ENCODE measurements around the gene SEMA4D. TPM values are rescaled to one million over a fixed set of nuclear protein-coding genes. Genes with fewer than 3 reads are reported as not detected.

SEMA4D gene
- total RNA-seq, 2 experiments from 2014 or later, result 159 to 161 TPM

DNA sequence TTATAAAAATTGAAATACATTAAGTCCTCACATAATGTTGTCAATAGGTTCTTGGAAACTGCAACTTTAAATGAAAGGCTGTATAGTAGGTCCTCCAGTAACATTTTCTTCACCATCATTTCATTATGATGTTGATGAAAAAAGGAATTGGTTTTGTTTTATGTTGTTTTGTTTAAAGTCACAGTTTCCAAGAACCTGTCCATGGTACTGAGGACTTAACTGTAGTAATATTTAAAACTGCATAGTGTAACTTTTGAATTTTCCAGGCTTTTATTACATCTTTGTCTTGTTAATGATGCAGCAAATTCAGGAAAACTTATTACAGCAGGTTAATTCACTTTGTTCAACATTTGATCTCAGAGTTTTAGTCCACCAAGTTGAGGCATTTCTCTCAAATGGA, 168.0 kb downstream of the SEMA4D start:
- Mint-ChIP-seq H3K27me3 (no peaks in the 10 kb centered on the region), H3K4me1 (ENCODE audit: low read depth) (peaks cover 12% of the 10 kb centered on the region), H3K27ac (no peak overlapping the region), H3K9me3 (no peaks in the 10 kb centered on the region), H3K4me3 (no peak overlapping the region), H3K36me3 (peaks cover 38% of the 10 kb centered on the region)
- ChIA-PET CTCF (no interaction called here), POLR2A (no interaction called here)
- DNase-seq, result no peak
- intact Hi-C loops (cut with micrococcal nuclease), result no loop called here

DNA sequence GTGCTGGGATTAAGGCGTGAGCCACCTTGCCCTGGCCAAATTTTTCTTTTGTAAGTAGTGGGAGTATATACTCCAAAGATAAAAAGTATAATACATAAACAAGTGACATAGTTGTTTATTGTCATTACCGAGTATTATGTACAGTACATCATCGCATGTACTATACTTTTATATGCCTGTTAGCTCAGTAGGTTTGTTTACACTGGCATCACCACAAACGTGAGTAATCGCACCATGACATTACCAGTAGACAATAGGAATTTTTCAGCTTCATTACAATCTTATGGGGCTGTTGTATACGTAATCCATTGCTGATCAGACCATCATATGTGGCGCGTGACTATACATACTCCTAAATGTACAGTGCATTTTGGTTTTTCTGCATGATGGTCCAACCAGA, 169.8 kb downstream of the SEMA4D start:
- H3K27me3 Mint-ChIP-seq, result no peaks in the 10 kb centered on the region
- DNase-seq, result no peak
- intact Hi-C loops (cut with micrococcal nuclease), result no loop called here
- CTCF ChIA-PET, result interaction anchor here (0.7 kb wide), 1 partner anchor 184 kb away, joined by 6 read pairs; no protein-coding TSS in a partner anchor
- peaks cover 22% of the 10 kb centered on the region for H3K4me1 Mint-ChIP-seq (ENCODE audit: low read depth)
- no peaks in the 10 kb centered on the region for H3K9me3 Mint-ChIP-seq
- H3K27ac Mint-ChIP-seq, result no peak overlapping the region
- H3K36me3 Mint-ChIP-seq, result peaks cover 31% of the 10 kb centered on the region
- H3K4me3 Mint-ChIP-seq, result no peak overlapping the region
- POLR2A ChIA-PET, result no interaction called here

DNA sequence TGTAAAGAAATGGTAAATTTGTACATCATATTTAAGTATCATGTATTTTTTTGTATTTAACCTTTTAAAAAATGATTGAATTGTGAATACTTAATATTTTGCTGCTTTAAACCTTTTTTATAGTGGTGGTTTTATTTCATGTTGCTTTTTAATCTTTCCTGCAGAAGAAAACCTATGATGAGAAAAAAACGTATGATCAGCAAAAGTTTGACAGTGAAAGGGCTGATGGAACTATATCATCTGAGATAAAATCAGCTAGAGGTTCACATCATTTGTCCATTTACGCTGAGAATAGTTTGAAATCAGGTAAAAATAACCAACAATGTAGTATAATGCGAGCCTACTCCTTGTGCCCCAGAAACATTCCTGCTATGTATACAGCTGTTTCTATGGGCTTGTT, 172.2 kb downstream of the SEMA4D start:
- no peak overlapping the region for H3K27ac Mint-ChIP-seq
- H3K9me3 Mint-ChIP-seq, result no peaks in the 10 kb centered on the region
- CTCF ChIA-PET, result interaction anchor here (1.0 to 1.9 kb wide), 3 partner anchors 22 to 223 kb away, joined by 3 to 7 read pairs (median 4); no protein-coding TSS in a partner anchor
- no peak for DNase-seq
- POLR2A ChIA-PET, result interaction anchor here (1.5 kb wide), 1 partner anchor 14 kb away, joined by 4 read pairs; no protein-coding TSS in a partner anchor
- intact Hi-C loops (cut with micrococcal nuclease), result no loop called here
- peaks cover 45% of the 10 kb centered on the region for H3K4me1 Mint-ChIP-seq (ENCODE audit: low read depth)
- H3K36me3 Mint-ChIP-seq, result peaks cover 36% of the 10 kb centered on the region
- no peaks in the 10 kb centered on the region for H3K27me3 Mint-ChIP-seq
- H3K4me3 Mint-ChIP-seq, result no peak overlapping the region

DNA sequence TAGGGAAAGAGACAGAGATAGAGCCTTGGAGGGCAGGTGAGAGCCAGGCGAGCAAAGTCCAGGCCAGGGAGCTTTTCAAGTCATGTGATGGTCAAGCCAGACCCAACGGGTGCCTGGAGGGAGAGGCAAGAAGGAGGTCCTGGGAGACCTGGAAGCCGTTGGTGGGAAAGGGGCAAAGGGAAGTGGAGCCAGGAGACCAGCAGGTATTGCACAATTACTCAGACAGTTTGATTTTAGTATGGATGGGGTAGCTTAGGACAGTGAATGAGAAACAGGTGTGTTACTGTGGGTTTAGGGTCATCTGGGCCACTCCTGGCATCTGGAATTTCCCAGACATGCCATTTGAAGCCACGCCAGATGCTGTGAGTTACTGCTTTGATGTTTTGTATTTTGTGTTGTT, 174.5 kb downstream of the SEMA4D start:
- DNase-seq, result no peak
- H3K27ac Mint-ChIP-seq, result peak overlapping the region; percentile 43
- ChIA-PET CTCF (interaction anchor here (0.8 to 1.8 kb wide), 3 partner anchors 12 to 225 kb away, joined by 3 to 6 read pairs (median 3); no protein-coding TSS in a partner anchor), POLR2A (interaction anchor here (1.1 kb wide), 1 partner anchor 12 kb away, joined by 5 read pairs; no protein-coding TSS in a partner anchor)
- H3K4me1 Mint-ChIP-seq (ENCODE audit: low read depth), result peaks cover 59% of the 10 kb centered on the region
- H3K27me3 Mint-ChIP-seq, result no peaks in the 10 kb centered on the region
- intact Hi-C loops (cut with micrococcal nuclease), result no loop called here
- no peak overlapping the region for H3K4me3 Mint-ChIP-seq
- H3K9me3 Mint-ChIP-seq, result no peaks in the 10 kb centered on the region
- peaks cover 33% of the 10 kb centered on the region for H3K36me3 Mint-ChIP-seq

DNA sequence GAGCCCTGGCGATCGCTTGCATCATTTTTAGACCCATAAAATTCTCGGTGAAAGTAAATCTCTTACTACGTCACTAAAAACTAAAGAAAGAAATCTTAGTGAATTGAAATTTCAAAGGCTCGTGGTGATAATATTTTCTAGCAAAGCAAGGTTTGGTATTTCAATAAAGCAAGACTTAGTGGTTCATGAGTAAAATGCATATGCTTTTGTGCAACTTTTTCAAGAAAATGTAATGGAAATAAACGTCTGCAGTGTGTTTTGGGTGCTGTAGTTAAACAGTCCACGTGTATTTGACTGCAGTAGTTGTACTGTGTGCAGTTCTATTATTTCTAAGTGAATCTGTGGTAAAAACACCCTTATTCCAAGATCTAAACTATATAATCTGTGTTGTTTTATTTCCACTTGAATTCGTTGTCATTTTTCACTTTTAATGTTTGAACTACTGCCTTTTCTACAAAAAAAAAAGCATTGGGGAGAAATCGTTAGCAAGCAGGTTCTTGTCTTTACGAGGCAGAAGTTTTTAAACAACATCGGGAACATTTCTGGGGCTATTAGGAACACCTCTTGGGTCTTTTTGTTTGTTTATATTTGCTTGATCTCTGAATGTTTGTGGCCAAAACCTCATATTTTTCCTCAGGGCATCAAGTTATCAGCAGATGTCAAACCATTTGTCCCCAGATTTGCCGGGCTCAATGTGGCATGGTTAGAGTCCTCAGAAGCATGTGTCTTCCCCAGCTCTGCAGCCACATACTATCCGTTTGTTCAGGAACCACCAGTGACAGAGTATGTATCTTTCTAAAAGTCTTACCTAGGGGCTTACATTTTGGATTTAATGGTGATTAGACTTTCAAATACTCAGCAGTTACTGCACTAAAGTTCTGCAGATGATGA, 178.7 kb downstream of the SEMA4D start:
- intact Hi-C loops (cut with micrococcal nuclease), result loop anchor here (1.0 to 2.0 kb wide), 3 partner anchors 91 to 382 kb away; no protein-coding TSS in a partner anchor
- Mint-ChIP-seq H3K4me3 (peak overlapping the region; percentile 85), H3K4me1 (ENCODE audit: low read depth) (peaks cover 75% of the 10 kb centered on the region), H3K27me3 (no peaks in the 10 kb centered on the region), H3K9me3 (no peaks in the 10 kb centered on the region), H3K27ac (peak overlapping the region; percentile 97), H3K36me3 (peaks cover 63% of the 10 kb centered on the region)
- CTCF ChIA-PET, result interaction anchor here (0.7 to 3.7 kb wide), 4 partner anchors 91 to 229 kb away, joined by 3 to 22 read pairs (median 3); no protein-coding TSS in a partner anchor
- POLR2A ChIA-PET, result interaction anchor here (0.6 to 1.6 kb wide), 8 partner anchors 9 to 230 kb away, joined by 3 to 4 read pairs (median 3); no protein-coding TSS in a partner anchor
- DNase-seq, result no peak

DNA sequence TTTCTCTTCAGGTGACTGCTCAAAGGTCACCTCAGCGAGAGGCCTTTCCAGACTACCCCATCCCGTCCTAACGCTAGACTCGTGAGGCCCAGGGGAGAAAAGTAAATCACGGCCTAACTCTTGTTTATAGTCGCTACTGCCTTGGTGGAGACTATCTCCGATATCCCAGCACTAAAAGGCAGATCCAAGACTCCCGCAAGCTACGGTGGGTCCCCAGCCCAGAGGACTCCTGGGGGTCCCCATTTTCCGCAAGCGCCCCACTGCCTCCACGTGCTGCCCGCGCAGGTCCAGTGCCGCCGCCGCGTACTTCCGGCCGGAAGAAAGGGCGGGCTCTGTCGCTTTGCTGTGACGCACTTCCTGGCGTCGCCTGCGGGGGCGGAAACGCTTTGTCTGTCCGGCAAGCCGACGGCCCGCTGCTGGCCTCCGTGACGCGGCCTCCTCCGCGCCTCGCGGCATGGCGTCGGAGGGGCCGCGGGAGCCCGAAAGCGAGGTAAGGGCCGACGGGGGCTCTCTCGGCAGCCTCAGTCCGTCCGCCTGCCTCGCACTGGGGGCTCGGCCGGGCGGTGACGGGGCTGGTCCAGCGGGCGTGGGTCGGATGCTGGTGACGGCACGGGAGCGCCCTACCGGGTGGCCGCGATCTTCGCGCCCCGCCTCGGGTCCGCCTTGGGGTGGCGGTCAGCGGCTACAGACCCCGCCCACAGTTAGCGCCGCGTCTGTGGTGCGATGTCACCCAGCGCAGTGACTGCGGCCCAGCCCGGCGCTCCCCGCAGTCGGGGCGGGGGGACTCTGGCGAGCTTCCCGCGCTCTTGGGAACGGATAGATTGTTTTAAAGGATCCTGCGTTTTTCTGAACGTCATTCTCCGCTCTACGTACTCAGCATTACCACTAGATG, 179.5 kb downstream of the SEMA4D start, which contains the start of gene SECISBP2:
TSS of gene SECISBP2 (plus strand) at position 378 of the 892 bp plus-strand sequence. CDS start at position 455, 77 bp downstream.
- H3K4me1 Mint-ChIP-seq (ENCODE audit: low read depth), result peaks cover 75% of the 10 kb centered on the region
- intact Hi-C loops (cut with micrococcal nuclease), result loop anchor here (1.0 to 2.0 kb wide), 6 partner anchors 8 to 382 kb away; no protein-coding TSS in a partner anchor

DNA sequence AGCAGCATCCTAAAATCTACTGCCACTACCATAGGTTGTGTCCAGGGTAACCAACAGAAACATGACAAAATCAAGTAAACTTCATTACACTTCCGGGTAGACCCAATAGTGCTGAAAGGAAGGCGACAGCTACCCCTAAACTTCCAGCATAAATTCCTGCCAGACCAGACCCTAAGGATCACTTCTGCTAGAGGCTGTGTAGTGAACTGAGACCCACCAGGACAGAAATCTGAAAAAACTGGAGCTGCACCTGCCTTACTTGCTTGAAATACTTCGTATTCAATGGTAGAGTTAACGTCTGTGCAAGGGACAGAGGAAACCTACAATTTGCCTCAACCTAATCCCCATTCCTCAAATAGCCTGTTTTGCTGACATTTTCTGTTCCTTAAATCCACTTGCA, 180.6 kb downstream of the SEMA4D start:
- Mint-ChIP-seq H3K4me1 (ENCODE audit: low read depth) (peaks cover 73% of the 10 kb centered on the region), H3K27me3 (no peaks in the 10 kb centered on the region), H3K27ac (peak overlapping the region; percentile 97), H3K36me3 (peaks cover 78% of the 10 kb centered on the region), H3K4me3 (peak overlapping the region; percentile 85), H3K9me3 (no peaks in the 10 kb centered on the region)
- ChIA-PET CTCF (no interaction called here), POLR2A (interaction anchor here (0.6 kb wide), 1 partner anchor 59 kb away, joined by 3 read pairs; no protein-coding TSS in a partner anchor)
- DNase-seq, result no peak
- intact Hi-C loops (cut with micrococcal nuclease), result no loop called here

More for the DNA sequence above, 179.5 kb downstream of the SEMA4D start, which contains the start of gene SECISBP2:
- CTCF ChIA-PET, result interaction anchor here (0.6 to 3.7 kb wide), 6 partner anchors 15 to 230 kb away, joined by 3 to 22 read pairs (median 3); no protein-coding TSS in a partner anchor
- Mint-ChIP-seq H3K36me3 (peaks cover 70% of the 10 kb centered on the region), H3K4me3 (peak within 1 kb of the TSS; percentile 85), H3K27ac (peak within 1 kb of the TSS; percentile 97), H3K27me3 (no peaks in the 10 kb centered on the region), H3K9me3 (no peaks in the 10 kb centered on the region)
- DNase-seq, result peak; percentile 96
- POLR2A ChIA-PET, result interaction anchor here (0.6 to 1.6 kb wide), 6 partner anchors 8 to 231 kb away, joined by 3 to 4 read pairs (median 3); no protein-coding TSS in a partner anchor

DNA sequence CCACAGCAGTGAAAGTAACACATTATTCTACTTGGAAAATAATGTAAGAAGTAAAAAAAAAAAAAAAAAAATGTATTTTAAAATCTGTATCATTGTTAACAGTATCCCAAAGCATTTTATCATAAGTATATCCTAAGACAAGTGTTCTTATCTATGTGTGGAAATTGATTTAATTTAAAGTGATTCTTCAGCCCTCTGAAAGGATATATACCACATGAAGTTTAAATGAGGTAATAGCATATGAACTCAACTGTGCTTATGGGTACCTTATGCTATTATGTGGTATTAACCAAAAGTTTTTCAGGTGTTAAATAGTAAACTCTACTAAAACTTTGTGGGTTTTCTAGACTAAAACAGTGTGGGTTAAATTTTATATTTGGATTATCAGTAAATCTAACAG, 182.4 kb downstream of the SEMA4D start:
- DNase-seq, result no peak
- Mint-ChIP-seq H3K27ac (no peak overlapping the region), H3K36me3 (peaks cover 77% of the 10 kb centered on the region), H3K9me3 (no peaks in the 10 kb centered on the region), H3K27me3 (peaks cover 2% of the 10 kb centered on the region), H3K4me3 (no peak overlapping the region), H3K4me1 (ENCODE audit: low read depth) (peaks cover 59% of the 10 kb centered on the region)
- POLR2A ChIA-PET, result no interaction called here
- CTCF ChIA-PET, result no interaction called here
- intact Hi-C loops (cut with micrococcal nuclease), result no loop called here

DNA sequence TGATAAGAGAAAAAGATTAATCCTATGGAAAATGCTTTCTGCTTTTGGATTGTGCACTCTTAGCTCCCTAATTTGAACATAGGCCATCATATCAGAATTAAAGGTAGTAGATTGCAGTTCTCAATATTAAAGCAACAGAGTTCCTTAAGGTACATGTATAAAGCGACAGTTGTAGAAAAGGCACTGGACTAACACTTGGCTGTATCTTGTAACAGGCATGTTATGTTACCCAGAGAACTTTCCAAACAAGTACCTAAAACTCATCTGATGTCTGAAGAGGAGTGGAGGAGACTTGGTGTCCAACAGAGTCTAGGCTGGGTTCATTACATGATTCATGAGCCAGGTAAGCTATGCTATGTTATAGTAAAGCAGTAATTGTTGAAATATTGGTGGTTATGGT, 183.0 kb downstream of the SEMA4D start:
- ChIA-PET CTCF (no interaction called here), POLR2A (no interaction called here)
- Mint-ChIP-seq H3K27me3 (peaks cover 2% of the 10 kb centered on the region), H3K9me3 (no peaks in the 10 kb centered on the region), H3K4me1 (ENCODE audit: low read depth) (peaks cover 55% of the 10 kb centered on the region), H3K4me3 (peak overlapping the region; percentile 39), H3K27ac (peak overlapping the region; percentile 13), H3K36me3 (peaks cover 77% of the 10 kb centered on the region)
- DNase-seq, result no peak
- intact Hi-C loops (cut with micrococcal nuclease), result no loop called here

DNA sequence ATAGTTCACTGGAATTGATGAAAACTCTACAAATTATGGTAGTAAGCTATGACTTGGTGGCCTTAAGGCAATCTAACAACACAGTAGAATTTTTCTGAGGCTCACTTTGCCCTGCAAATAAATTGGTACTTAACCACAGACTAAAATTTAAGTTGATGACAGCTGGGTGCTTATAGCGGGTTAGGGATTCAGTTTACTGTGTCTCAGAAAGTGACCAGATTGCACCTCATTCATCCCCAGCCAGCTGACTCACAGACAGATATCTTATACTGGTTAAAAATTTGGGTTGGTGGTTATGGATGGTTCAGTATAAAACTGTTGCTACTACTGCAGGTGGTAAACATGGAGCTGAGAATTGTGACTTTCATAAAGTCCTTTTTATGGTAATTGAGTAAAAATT, 184.1 kb downstream of the SEMA4D start:
- Mint-ChIP-seq H3K36me3 (peaks cover 74% of the 10 kb centered on the region), H3K4me1 (ENCODE audit: low read depth) (peaks cover 52% of the 10 kb centered on the region), H3K27ac (no peak overlapping the region), H3K9me3 (no peaks in the 10 kb centered on the region), H3K4me3 (peak overlapping the region; percentile 44), H3K27me3 (peaks cover 2% of the 10 kb centered on the region)
- peak; percentile 29 for DNase-seq
- POLR2A ChIA-PET, result interaction anchor here (1.1 kb wide), 1 partner anchor 210 kb away, joined by 3 read pairs; no protein-coding TSS in a partner anchor
- intact Hi-C loops (cut with micrococcal nuclease), result no loop called here
- CTCF ChIA-PET, result no interaction called here

DNA sequence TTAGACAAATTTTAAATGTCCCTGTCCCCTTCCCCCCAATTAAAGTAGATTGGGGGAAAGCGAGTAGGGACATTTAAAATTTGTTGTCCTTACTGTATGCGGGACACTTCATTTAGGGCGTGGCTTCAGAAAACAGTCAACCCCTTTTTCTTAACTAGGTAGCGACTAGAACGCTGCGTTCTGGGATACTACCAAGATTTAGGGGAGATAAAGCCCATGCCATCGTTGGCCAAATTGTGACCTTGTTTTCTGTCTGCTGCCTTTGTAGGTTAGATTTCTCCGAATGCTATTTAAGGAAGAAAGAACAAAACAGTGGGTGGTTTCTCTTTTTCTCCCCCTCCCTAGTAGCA, 185.7 kb downstream of the SEMA4D start:
- peaks cover 45% of the 10 kb centered on the region for H3K4me1 Mint-ChIP-seq (ENCODE audit: low read depth)
- no peak for DNase-seq

More for the DNA sequence above, 185.7 kb downstream of the SEMA4D start:
- peaks cover 71% of the 10 kb centered on the region for H3K36me3 Mint-ChIP-seq
- intact Hi-C loops (cut with micrococcal nuclease), result no loop called here
- ChIA-PET POLR2A (interaction anchor here (0.6 to 1.4 kb wide), 4 partner anchors 12 to 285 kb away, joined by 4 to 6 read pairs (median 4); no protein-coding TSS in a partner anchor), CTCF (interaction anchor here (0.9 kb wide), 1 partner anchor 291 kb away, joined by 3 read pairs; no protein-coding TSS in a partner anchor)
- H3K27ac Mint-ChIP-seq, result peak overlapping the region; percentile 71
- H3K9me3 Mint-ChIP-seq, result no peaks in the 10 kb centered on the region
- peaks cover 2% of the 10 kb centered on the region for H3K27me3 Mint-ChIP-seq
- H3K4me3 Mint-ChIP-seq, result peak overlapping the region; percentile 94

All from activated CD4-positive, alpha-beta memory T cell treated with anti-CD3 and anti-CD28 coated beads for 36 hours (primary cell).